CD14-positive monocyte (primary cell): ENCODE data around the gene WDR7. TPM values are rescaled to one million over a fixed set of nuclear protein-coding genes. Genes with fewer than 3 reads are reported as not detected.
"Not testable (repeated sequence)": the region's sequence is repeated elsewhere in the genome, so short reads cannot be mapped to it uniquely, and the experiment has no call there.

Experiments
- DNase-seq, 3 donors: peaks; one replicate each; pipeline ENCODE4 v3.0.0-alpha.2; 2011 to 2022
- H2AFZ ChIP-seq: 2 replicates; pipeline ENCODE4 v1.6.0; 2012; ENCODE audit warnings: mild to moderate bottlenecking, low read depth, low read length, inconsistent platforms; ENCODE audit not compliant: insufficient read depth, poor library complexity, severe bottlenecking
- H3K27ac ChIP-seq, 2 donors: 1 replicate in 1 of 2; 2 replicates in 1 of 2; pipeline ENCODE4 v1.5.1; 2012 to 2013; ENCODE audit warnings: low read length in 2 of 2, control low read depth in 1 of 2, inconsistent platforms in 1 of 2, low read depth in 1 of 2, mild to moderate bottlenecking in 1 of 2
- H3K27me3 ChIP-seq, 2 donors: one replicate each; pipeline versions ENCODE4 v1.6.0 to v1.6.1; 2011 to 2013; ENCODE audit warnings: low read length in 2 of 2; ENCODE audit not compliant: control insufficient read depth in 2 of 2, insufficient read depth in 2 of 2
- H3K36me3 ChIP-seq, 2 donors: replicated peaks in 1 of 2; 1 replicate in 1 of 2; 2 replicates in 1 of 2; pipeline versions ENCODE4 v1.5.1 to v1.6.1; 2012 to 2013; ENCODE audit warnings: low read length in 2 of 2, control low read depth in 1 of 2, inconsistent platforms in 1 of 2, mild to moderate bottlenecking in 1 of 2; ENCODE audit not compliant: insufficient read depth in 2 of 2, control insufficient read depth in 1 of 2
- H3K4me1 ChIP-seq, 2 donors: 1 replicate in 1 of 2; 2 replicates in 1 of 2; pipeline versions ENCODE4 v1.5.1 to v1.6.1; 2012 to 2013; ENCODE audit warnings: low read length in 2 of 2, control low read depth in 1 of 2, inconsistent platforms in 1 of 2, mild to moderate bottlenecking in 1 of 2, moderate library complexity in 1 of 2; ENCODE audit not compliant: insufficient read depth in 2 of 2, control insufficient read depth in 1 of 2
- H3K4me2 ChIP-seq: replicated peaks from 2 replicates; pipeline ENCODE3; 2012; ENCODE audit warnings: low read length, moderate library complexity, mild to moderate bottlenecking; ENCODE audit not compliant: poor library complexity, severe bottlenecking; ENCODE audit errors: extremely low read depth
- H3K4me3 ChIP-seq, 3 experiments: fragments of 200-600 bp in 1 of 3; sonication (generic) in 1 of 3; replicated peaks in 1 of 3; 1 replicate in 2 of 3; 2 replicates in 1 of 3; pipeline ENCODE4 v1.5.1; 2011 to 2013; ENCODE audit warnings: low read length in 3 of 3, mild to moderate bottlenecking in 3 of 3, control low read depth in 2 of 3, low read depth in 2 of 3, inconsistent platforms in 1 of 3, moderate library complexity in 1 of 3
- H3K79me2 ChIP-seq: 2 replicates; pipeline ENCODE4 v1.6.0; 2012; ENCODE audit warnings: mild to moderate bottlenecking, control low read depth, inconsistent platforms, low read length, moderate library complexity; ENCODE audit not compliant: insufficient read depth
- H3K9ac ChIP-seq: 2 replicates; pipeline ENCODE4 v1.6.0; 2017; ENCODE audit warnings: low read length, mild to moderate bottlenecking; ENCODE audit not compliant: insufficient read depth, poor library complexity, severe bottlenecking
- H3K9me3 ChIP-seq, 2 donors: replicated peaks in 1 of 2; 1 replicate in 1 of 2; 2 replicates in 1 of 2; pipeline versions ENCODE4 v1.5.1 to v1.6.1; 2012 to 2013; ENCODE audit warnings: low read length in 2 of 2, control low read depth in 1 of 2; ENCODE audit not compliant: control insufficient read depth in 1 of 2, insufficient read depth in 1 of 2
- H4K20me1 ChIP-seq: 2 replicates; pipeline ENCODE4 v1.6.0; 2012; ENCODE audit warnings: mild to moderate bottlenecking, low read length, control low read depth, moderate library complexity; ENCODE audit not compliant: insufficient read depth
- H3K27ac Mint-ChIP-seq, 7 donors: one replicate each; pipeline ENCODE4 v1.8.0; 2020; ENCODE audit warnings: mild to moderate bottlenecking in 7 of 7, mixed read lengths in 7 of 7, moderate library complexity in 6 of 7, inconsistent platforms in 2 of 7
- H3K27me3 Mint-ChIP-seq, 3 donors: one replicate each; pipeline ENCODE4 v1.8.0; 2021 to 2022; ENCODE audit warnings: low read depth in 3 of 3, mild to moderate bottlenecking in 3 of 3, mixed read lengths in 3 of 3, moderate library complexity in 3 of 3, inconsistent platforms in 1 of 3
- H3K36me3 Mint-ChIP-seq, 2 donors: one replicate each; pipeline ENCODE4 v1.8.0; 2020; ENCODE audit warnings: mixed read lengths in 2 of 2, inconsistent platforms in 1 of 2, mild to moderate bottlenecking in 1 of 2
- H3K4me1 Mint-ChIP-seq: one replicate; pipeline ENCODE4 v1.8.0; 2020; ENCODE audit warnings: mild to moderate bottlenecking, mixed read lengths
- H3K4me3 Mint-ChIP-seq, 2 donors: one replicate each; pipeline ENCODE4 v1.8.0; 2020; ENCODE audit warnings: mild to moderate bottlenecking in 2 of 2, mixed read lengths in 2 of 2, moderate library complexity in 1 of 2
- H3K9me3 Mint-ChIP-seq, 7 donors: one replicate each; pipeline ENCODE4 v1.8.0; 2020 to 2022; ENCODE audit warnings: mixed read lengths in 7 of 7, mild to moderate bottlenecking in 6 of 7, moderate library complexity in 6 of 7, inconsistent platforms in 2 of 7
- WGBS: methylation state at CpG from one replicate; pipeline ENCODE4 v1.1.5; 2013; ENCODE audit warnings: missing lambda C conversion rate; ENCODE audit not compliant: insufficient coverage; 5-methylcytosine and 5-hydroxymethylcytosine counted together
- intact Hi-C, 2 donors: fragments of 100-400 bp; cut with micrococcal nuclease; formaldehyde crosslinking; loops; one replicate each; pipeline versions ENCODE4 v1.15.0 to v1.15.1; 2023
- polyA plus RNA-seq, 3 donors: library from polyadenylated mRNA; depleted of rRNA in 1 of 3; unstranded in 2 of 3; stranded (reverse) in 1 of 3; fragments of 300-500 nt in 2 of 3; fragments of >200 nt in 1 of 3; fragmentation: Illumina TruSeq in 2 of 3; gene quantifications; 1 replicate in 2 of 3; 2 replicates in 1 of 3; pipeline ENCODE4 v1.2.3, GENCODE V29; 2012 to 2021
- TF ChIP-seq, protein P1 (sequence below): fragments of 200-600 bp; IDR thresholded peaks from one replicate; pipeline ENCODE4 v1.8.0; 2022; ENCODE audit warnings: antibody characterized with exemption, mild to moderate bottlenecking

Gene WDR7
- polyA plus RNA-seq, 3 donors, result 9.1 to 23.6 (median 9.5) TPM

DNA sequence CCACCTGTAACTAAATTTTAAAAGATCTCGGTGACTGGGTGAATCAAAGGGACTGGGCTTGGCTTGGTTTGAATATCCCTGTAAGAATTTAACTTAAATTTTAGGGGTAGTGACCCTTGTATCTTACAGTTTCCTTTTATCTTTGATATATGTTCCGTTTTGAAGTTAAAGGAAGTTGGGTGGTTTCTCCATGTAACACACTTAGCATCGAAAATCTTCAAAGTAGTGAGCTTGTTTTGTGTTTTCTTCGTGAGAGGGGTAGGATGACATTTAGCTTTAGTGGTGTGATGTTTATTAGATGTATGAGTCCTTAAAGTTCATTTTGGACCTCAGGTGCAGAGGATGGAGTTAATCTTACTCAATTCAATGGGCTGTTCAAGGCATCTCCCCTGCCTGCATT is 1.6 kb downstream of the WDR7 start:
- H3K27ac Mint-ChIP-seq, result peak overlapping the region; percentile 73 to 89 (median 87)
- Histone ChIP-seq H3K4me3 (peak overlapping the region; percentile 11 to 92 (median 34)), H3K27me3 (no peaks in the 10 kb centered on the region), H3K9ac (no peak overlapping the region), H3K4me2 (peak overlapping the region; percentile 85), H3K9me3 (no peaks in the 10 kb centered on the region), H2AFZ (peak overlapping the region; percentile 38), H3K27ac (peak overlapping the region; percentile 66 to 87), H3K4me1 (peaks cover 51 to 57% of the 10 kb centered on the region in 2 donors), H4K20me1 (peaks cover 16% of the 10 kb centered on the region), H3K36me3 (no peaks in the 10 kb centered on the region), H3K79me2 (peaks cover 63% of the 10 kb centered on the region)
- peaks cover 0 to 3% (median 0%) of the 10 kb centered on the region in 7 donors for H3K9me3 Mint-ChIP-seq
- peak in 2 of 3 donors; percentile 4 to 17 for DNase-seq
- peaks cover 63% of the 10 kb centered on the region for H3K4me1 Mint-ChIP-seq
- peak overlapping the region; percentile 66 to 84 for H3K4me3 Mint-ChIP-seq
- WGBS, result no CpG with 5 or more reads among the region's 4 CpGs
- H3K27me3 Mint-ChIP-seq, result no peaks in the 10 kb centered on the region
- intact Hi-C loops, result loop anchor here (5.0 to 10.0 kb wide), 3 partner anchors 1058 to 1328 kb away; partner anchors contain the start of gene TCF4 (in 1 of the 2)
- H3K36me3 Mint-ChIP-seq, result peaks cover under 1 to 4% of the 10 kb centered on the region in 2 donors
- TF ChIP-seq, protein P1, sequence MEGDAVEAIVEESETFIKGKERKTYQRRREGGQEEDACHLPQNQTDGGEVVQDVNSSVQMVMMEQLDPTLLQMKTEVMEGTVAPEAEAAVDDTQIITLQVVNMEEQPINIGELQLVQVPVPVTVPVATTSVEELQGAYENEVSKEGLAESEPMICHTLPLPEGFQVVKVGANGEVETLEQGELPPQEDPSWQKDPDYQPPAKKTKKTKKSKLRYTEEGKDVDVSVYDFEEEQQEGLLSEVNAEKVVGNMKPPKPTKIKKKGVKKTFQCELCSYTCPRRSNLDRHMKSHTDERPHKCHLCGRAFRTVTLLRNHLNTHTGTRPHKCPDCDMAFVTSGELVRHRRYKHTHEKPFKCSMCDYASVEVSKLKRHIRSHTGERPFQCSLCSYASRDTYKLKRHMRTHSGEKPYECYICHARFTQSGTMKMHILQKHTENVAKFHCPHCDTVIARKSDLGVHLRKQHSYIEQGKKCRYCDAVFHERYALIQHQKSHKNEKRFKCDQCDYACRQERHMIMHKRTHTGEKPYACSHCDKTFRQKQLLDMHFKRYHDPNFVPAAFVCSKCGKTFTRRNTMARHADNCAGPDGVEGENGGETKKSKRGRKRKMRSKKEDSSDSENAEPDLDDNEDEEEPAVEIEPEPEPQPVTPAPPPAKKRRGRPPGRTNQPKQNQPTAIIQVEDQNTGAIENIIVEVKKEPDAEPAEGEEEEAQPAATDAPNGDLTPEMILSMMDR, result no peak

DNA sequence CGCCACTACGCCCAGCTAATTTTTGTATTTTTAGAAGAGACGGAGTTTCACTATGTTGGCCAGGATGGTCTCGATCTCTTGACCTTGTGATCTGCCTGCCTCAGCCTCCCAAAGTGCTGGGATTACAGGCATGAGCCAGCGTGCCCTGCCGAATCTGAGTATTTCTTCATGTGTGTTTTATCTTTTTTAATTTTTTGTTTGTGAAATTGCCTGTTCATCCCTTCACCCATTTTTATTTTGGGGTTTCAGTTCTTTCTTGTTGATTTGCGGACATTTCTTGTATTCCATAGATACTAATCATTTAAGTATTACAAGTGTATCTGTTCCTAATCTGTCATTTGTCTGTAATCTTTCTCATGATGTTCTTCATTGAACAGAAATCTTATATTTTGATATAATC is 3.1 kb downstream of the WDR7 start:
- not testable (repeated sequence) for H3K9ac ChIP-seq, H3K27ac Mint-ChIP-seq, H3K4me3 Mint-ChIP-seq, H3K27me3 Mint-ChIP-seq, H3K36me3 ChIP-seq, H3K27me3 ChIP-seq, H3K9me3 ChIP-seq, H2AFZ ChIP-seq, H3K4me3 ChIP-seq, H3K27ac ChIP-seq, H3K4me2 ChIP-seq, DNase-seq, H3K9me3 Mint-ChIP-seq, H3K36me3 Mint-ChIP-seq
- H4K20me1 ChIP-seq, result peaks cover 16% of the 10 kb centered on the region
- intact Hi-C loops, result loop anchor here (5.0 to 10.0 kb wide), 3 partner anchors 1059 to 1329 kb away; partner anchors contain the start of gene TCF4 (in 1 of the 2)
- 100% methylated on average over 4 of the region's 7 CpGs for WGBS
- H3K79me2 ChIP-seq, result peaks cover 78% of the 10 kb centered on the region
- H3K4me1 ChIP-seq, result peaks cover 51 to 57% of the 10 kb centered on the region in 2 donors
- H3K4me1 Mint-ChIP-seq, result peaks cover 55% of the 10 kb centered on the region
